GM23338 (cell line): ENCODE results near the gene BBX.

Experiments used
- EZH2phosphoT487 ChIP-seq: fragments of 200-600 bp; sonication (generic); IDR thresholded peaks from one replicate; pipeline ENCODE4 v1.8.1; 2018; ENCODE audit warnings: antibody characterized with exemption; ENCODE audit not compliant: unreplicated experiment
- TF ChIP-seq, protein P1 (sequence below), 2 experiments: fragments of 200-600 bp in 1 of 2; sonication (generic) in 1 of 2; conservative IDR thresholded peaks; 2 replicates each; pipeline versions ENCODE4 v1.5.1 to v1.6.1; 2016 to 2017; ENCODE audit warnings: antibody characterized with exemption in 2 of 2, low read depth in 2 of 2, mild to moderate bottlenecking in 2 of 2, moderate library complexity in 1 of 2

DNA sequence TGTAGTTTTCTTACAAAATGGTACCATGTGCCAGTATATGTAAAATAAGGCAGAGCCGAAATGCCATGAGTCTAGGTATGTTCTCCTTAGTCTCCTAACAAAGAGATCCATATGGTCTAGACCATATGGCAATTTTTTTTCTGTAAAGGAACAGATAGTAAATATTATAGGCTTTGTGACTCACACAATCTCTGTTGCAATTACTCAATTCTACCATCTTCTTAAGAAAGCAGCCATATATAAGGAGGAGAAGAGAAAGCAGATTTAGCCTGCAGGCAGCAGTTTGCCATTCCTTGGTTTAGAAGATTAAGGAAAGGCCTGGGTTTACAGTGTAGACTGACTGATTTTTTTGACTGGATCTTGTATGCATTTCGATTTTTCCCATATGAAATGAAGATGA is 16.3 kb upstream of the BBX start:
- TF ChIP-seq, protein P1, sequence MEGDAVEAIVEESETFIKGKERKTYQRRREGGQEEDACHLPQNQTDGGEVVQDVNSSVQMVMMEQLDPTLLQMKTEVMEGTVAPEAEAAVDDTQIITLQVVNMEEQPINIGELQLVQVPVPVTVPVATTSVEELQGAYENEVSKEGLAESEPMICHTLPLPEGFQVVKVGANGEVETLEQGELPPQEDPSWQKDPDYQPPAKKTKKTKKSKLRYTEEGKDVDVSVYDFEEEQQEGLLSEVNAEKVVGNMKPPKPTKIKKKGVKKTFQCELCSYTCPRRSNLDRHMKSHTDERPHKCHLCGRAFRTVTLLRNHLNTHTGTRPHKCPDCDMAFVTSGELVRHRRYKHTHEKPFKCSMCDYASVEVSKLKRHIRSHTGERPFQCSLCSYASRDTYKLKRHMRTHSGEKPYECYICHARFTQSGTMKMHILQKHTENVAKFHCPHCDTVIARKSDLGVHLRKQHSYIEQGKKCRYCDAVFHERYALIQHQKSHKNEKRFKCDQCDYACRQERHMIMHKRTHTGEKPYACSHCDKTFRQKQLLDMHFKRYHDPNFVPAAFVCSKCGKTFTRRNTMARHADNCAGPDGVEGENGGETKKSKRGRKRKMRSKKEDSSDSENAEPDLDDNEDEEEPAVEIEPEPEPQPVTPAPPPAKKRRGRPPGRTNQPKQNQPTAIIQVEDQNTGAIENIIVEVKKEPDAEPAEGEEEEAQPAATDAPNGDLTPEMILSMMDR (conservative IDR thresholded peaks at IDR 0.05; ENCODE audit: low read depth in 2 of 2), result no peak
- no peak for TF ChIP-seq EZH2phosphoT487
